HCT116 (cell line): ENCODE data around the gene MEGF6. TPM values are rescaled to one million over a fixed set of nuclear protein-coding genes. Genes with fewer than 3 reads are reported as not detected.

Experiments used
- ATAC-seq: fragments of 200-7000 bp; cut with Tn5 transposase; 2 replicates; pipeline ENCODE4 v1.9.1; 2020; ENCODE audit warnings: mild to moderate bottlenecking, moderate library complexity
- BruUV-seq: library from RNA; stranded (reverse); fragments of 400-500 nt; replicated peaks from 2 replicates; lab custom pipeline; 2021; lab: Mats Ljungman, UMichigan
- CTCF ChIA-PET: fragments of 300-600 bp; sonication (Branson Sonifier 250); formaldehyde crosslinking; loops from one replicate; lab custom pipeline; 2021; ENCODE audit warnings: antibody characterized with exemption; lab: Charles Lee
- POLR2A ChIA-PET: fragments of 300-600, 350-600 bp; sonication (Branson Sonifier 250); formaldehyde crosslinking; loops from one replicate; lab custom pipeline; 2021; ENCODE audit warnings: antibody characterized with exemption; lab: Charles Lee
- RAD21 ChIA-PET, 2 experiments: fragments of 300-600 bp; sonication (Branson Sonifier 250); formaldehyde crosslinking; loops; one replicate each; lab custom pipeline; 2023; ENCODE audit warnings: low total read pairs in 2 of 2; ENCODE audit not compliant: uncharacterized antibody in 2 of 2, unreplicated experiment in 2 of 2, low non-redundant PET in 1 of 2; lab: Charles Lee
- DNase-seq: peaks from one replicate; pipeline ENCODE4 v3.0.0-alpha.2; 2010; ENCODE audit warnings: low read depth, low spot score
- H2AFZ ChIP-seq: fragments of 200-600 bp; shearing (Covaris generic), sonication (generic); 2 replicates; pipeline ENCODE4 v1.6.1; 2017; ENCODE audit warnings: low read depth, mixed run types, mixed read lengths, antibody characterized with exemption, low read length; ENCODE audit not compliant: poor library complexity, severe bottlenecking
- H3K27ac ChIP-seq: 2 replicates; pipeline ENCODE4 v1.5.1; 2012; ENCODE audit warnings: low read depth, low read length
- H3K27me3 ChIP-seq: fragments of 200-600 bp; sonication (generic); 2 replicates; pipeline ENCODE4 v1.6.1; 2016; ENCODE audit warnings: mixed run types, low read length, mixed read lengths; ENCODE audit not compliant: insufficient read depth
- H3K36me3 ChIP-seq, 2 experiments: fragments of 200-500 bp in 1 of 2; fragments of 200-600 bp in 1 of 2; sonication (Bioruptor generic) in 1 of 2; sonication (generic) in 1 of 2; 2 replicates each; pipeline versions ENCODE4 v1.5.1 to v1.6.1; 2014 to 2016; ENCODE audit warnings: low read length in 2 of 2, inconsistent platforms in 1 of 2, mixed read lengths in 1 of 2, mixed run types in 1 of 2; ENCODE audit not compliant: insufficient read depth in 2 of 2, control insufficient read depth in 1 of 2
- H3K4me1 ChIP-seq, 2 experiments: fragments of 200-600 bp in 1 of 2; sonication (generic) in 1 of 2; 2 replicates each; pipeline versions ENCODE4 v1.5.1 to v1.6.1; 2012 to 2017; ENCODE audit warnings: low read length in 2 of 2, inconsistent platforms in 1 of 2, mild to moderate bottlenecking in 1 of 2, mixed read lengths in 1 of 2, mixed run types in 1 of 2, moderate library complexity in 1 of 2; ENCODE audit not compliant: insufficient read depth in 2 of 2, control insufficient read depth in 1 of 2
- H3K4me2 ChIP-seq: fragments of 200-600 bp; sonication (generic); 2 replicates; pipeline ENCODE4 v1.6.1; 2017; ENCODE audit warnings: mixed run types, low read length, mixed read lengths
- H3K4me3 ChIP-seq, 2 experiments: fragments of 200-600 bp in 1 of 2; sonication (generic) in 1 of 2; replicated peaks in 1 of 2; 2 replicates each; pipeline ENCODE4 v1.5.1; 2011 to 2016; ENCODE audit warnings: low read length in 2 of 2, control low read depth in 1 of 2, low read depth in 1 of 2, mild to moderate bottlenecking in 1 of 2, mixed read lengths in 1 of 2, mixed run types in 1 of 2
- H3K79me2 ChIP-seq: fragments of 200-600 bp; sonication (generic); 2 replicates; pipeline ENCODE4 v1.6.1; 2017; ENCODE audit warnings: mild to moderate bottlenecking, mixed run types, low read length, moderate library complexity, mixed read lengths; ENCODE audit not compliant: insufficient read depth
- H3K9ac ChIP-seq: fragments of 200-600 bp; sonication (generic); 2 replicates; pipeline ENCODE4 v1.6.1; 2016; ENCODE audit warnings: low read length, mixed read lengths
- H3K9me2 ChIP-seq: fragments of 200-600 bp; sonication (generic), shearing (Covaris generic); 2 replicates; pipeline ENCODE4 v1.6.1; 2017; ENCODE audit warnings: mixed run types, mild to moderate bottlenecking, moderate library complexity; ENCODE audit not compliant: insufficient read depth
- H3K9me3 ChIP-seq, 2 experiments: fragments of 200-500 bp in 1 of 2; fragments of 200-600 bp in 1 of 2; sonication (Bioruptor generic) in 1 of 2; sonication (generic) in 1 of 2; 2 replicates each; pipeline ENCODE4 v1.6.1; 2014 to 2017; ENCODE audit warnings: low read length in 2 of 2, mixed read lengths in 2 of 2, inconsistent platforms in 1 of 2, low read depth in 1 of 2, mild to moderate bottlenecking in 1 of 2, mixed run types in 1 of 2, moderate library complexity in 1 of 2; ENCODE audit not compliant: control insufficient read depth in 1 of 2, insufficient read depth in 1 of 2
- H4K20me1 ChIP-seq: fragments of 200-600 bp; sonication (generic), shearing (Covaris generic); 2 replicates; pipeline ENCODE4 v1.6.1; 2017; ENCODE audit warnings: mixed run types, mild to moderate bottlenecking, moderate library complexity; ENCODE audit not compliant: insufficient read depth
- CBX3 ChIP-seq: IDR thresholded peaks from 2 replicates; pipeline ENCODE4 v1.6.1; 2012; ENCODE audit warnings: low read depth
- EGR1 ChIP-seq: IDR thresholded peaks from 2 replicates; pipeline ENCODE4 v1.6.1; 2012; ENCODE audit warnings: low read depth
- EZH2 ChIP-seq: fragments of 200-600 bp; sonication (generic); IDR thresholded peaks from 2 replicates; pipeline ENCODE4 v1.6.1; 2017; ENCODE audit warnings: antibody characterized with exemption, mixed run types
- EZH2phosphoT487 ChIP-seq: fragments of 200-600 bp; IDR thresholded peaks from 2 replicates; pipeline ENCODE4 v1.6.1; 2018; ENCODE audit warnings: antibody characterized with exemption, borderline replicate concordance
- FOSL1 ChIP-seq: IDR thresholded peaks from 2 replicates; pipeline ENCODE4 v1.6.1; 2012; ENCODE audit warnings: low read depth
- JUND ChIP-seq: IDR thresholded peaks from 2 replicates; pipeline ENCODE4 v1.6.1; 2012
- RAD21 ChIP-seq: IDR thresholded peaks from 2 replicates; pipeline ENCODE4 v1.6.1; 2012; ENCODE audit warnings: low read depth, mild to moderate bottlenecking
- SP1 ChIP-seq: IDR thresholded peaks from 2 replicates; pipeline ENCODE4 v1.6.1; 2012; ENCODE audit warnings: low read depth
- TCF7L2 ChIP-seq: IDR thresholded peaks from 2 replicates; pipeline ENCODE4 v1.7.0; 2011; ENCODE audit warnings: borderline replicate concordance, inconsistent platforms; ENCODE audit not compliant: insufficient read depth, insufficient read length; ENCODE audit errors: extremely low read depth
- ZFX ChIP-seq: fragments of 450-650 bp; IDR thresholded peaks from 2 replicates; pipeline ENCODE4 v1.6.1; 2017
- ZNF274 ChIP-seq: fragments of 200-500 bp; sonication (Bioruptor generic); IDR thresholded peaks from 2 replicates; pipeline ENCODE4 v1.6.1; 2014; ENCODE audit warnings: mild to moderate bottlenecking, low read depth, low read length, inconsistent platforms
- intact Hi-C: fragments of 100-400 bp; cut with micrococcal nuclease; formaldehyde crosslinking; loops from 2 replicates; pipeline ENCODE4 v1.10.0; 2022
- total RNA-seq: library from RNA; stranded (reverse); gene quantifications from one replicate; pipeline ENCODE4 v1.2.1, GENCODE V29; 2021; ENCODE audit not compliant: unreplicated experiment
- TF ChIP-seq, protein P1 (sequence below): IDR thresholded peaks from 2 replicates; pipeline ENCODE4 v1.6.1; 2012
- TF ChIP-seq, protein P2 (sequence below): IDR thresholded peaks from 2 replicates; pipeline ENCODE4 v1.6.1; 2012; ENCODE audit warnings: low read depth

MEGF6 gene
- total RNA-seq, 1 experiment from 2014 or later, result 47.6 TPM

DNA sequence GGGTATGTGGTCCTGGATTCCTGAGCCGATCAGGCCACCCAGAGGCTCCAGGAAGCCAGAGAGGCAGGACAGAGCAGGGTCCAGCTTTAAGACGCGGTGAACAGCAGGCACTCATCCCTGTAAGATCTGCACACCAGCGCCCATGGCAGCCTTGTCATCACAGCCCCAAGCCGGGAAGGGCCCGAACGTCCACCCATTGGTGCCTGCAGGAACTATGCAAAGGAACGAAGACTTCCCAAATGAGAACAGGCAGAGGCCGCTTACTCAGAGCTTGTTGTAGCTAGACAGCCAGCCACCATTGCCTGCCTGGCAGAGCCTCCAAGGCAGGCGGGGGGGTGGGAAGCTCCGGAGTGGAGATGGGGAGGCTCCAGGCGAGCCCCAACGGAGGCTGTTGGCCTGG is 169.0 kb downstream of the MEGF6 start:
- Histone ChIP-seq H3K4me1 (no peaks in the 10 kb centered on the region), H4K20me1 (no peaks in the 10 kb centered on the region)
- DNase-seq, result no peak
- no peak for TF ChIP-seq ZNF274
- TF ChIP-seq EZH2, result no peak
- TF ChIP-seq, protein P1, sequence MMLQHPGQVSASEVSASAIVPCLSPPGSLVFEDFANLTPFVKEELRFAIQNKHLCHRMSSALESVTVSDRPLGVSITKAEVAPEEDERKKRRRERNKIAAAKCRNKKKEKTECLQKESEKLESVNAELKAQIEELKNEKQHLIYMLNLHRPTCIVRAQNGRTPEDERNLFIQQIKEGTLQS, result no peak
- TF ChIP-seq JUND, result no peak
- TF ChIP-seq EZH2phosphoT487, result no peak
- no peak for TF ChIP-seq FOSL1
- no peak for TF ChIP-seq TCF7L2
- TF ChIP-seq EGR1, result no peak
- TF ChIP-seq, protein P2, sequence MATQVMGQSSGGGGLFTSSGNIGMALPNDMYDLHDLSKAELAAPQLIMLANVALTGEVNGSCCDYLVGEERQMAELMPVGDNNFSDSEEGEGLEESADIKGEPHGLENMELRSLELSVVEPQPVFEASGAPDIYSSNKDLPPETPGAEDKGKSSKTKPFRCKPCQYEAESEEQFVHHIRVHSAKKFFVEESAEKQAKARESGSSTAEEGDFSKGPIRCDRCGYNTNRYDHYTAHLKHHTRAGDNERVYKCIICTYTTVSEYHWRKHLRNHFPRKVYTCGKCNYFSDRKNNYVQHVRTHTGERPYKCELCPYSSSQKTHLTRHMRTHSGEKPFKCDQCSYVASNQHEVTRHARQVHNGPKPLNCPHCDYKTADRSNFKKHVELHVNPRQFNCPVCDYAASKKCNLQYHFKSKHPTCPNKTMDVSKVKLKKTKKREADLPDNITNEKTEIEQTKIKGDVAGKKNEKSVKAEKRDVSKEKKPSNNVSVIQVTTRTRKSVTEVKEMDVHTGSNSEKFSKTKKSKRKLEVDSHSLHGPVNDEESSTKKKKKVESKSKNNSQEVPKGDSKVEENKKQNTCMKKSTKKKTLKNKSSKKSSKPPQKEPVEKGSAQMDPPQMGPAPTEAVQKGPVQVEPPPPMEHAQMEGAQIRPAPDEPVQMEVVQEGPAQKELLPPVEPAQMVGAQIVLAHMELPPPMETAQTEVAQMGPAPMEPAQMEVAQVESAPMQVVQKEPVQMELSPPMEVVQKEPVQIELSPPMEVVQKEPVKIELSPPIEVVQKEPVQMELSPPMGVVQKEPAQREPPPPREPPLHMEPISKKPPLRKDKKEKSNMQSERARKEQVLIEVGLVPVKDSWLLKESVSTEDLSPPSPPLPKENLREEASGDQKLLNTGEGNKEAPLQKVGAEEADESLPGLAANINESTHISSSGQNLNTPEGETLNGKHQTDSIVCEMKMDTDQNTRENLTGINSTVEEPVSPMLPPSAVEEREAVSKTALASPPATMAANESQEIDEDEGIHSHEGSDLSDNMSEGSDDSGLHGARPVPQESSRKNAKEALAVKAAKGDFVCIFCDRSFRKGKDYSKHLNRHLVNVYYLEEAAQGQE, result no peak
- TF ChIP-seq CBX3, result no peak
- TF ChIP-seq SP1, result no peak
- no peak for TF ChIP-seq ZFX
- TF ChIP-seq RAD21, result no peak
- TF ChIP-seq, all 23 proteins: peak for 0
- BruUV-seq, result no TSS peak
- no peak overlapping the region for H3K27ac ChIP-seq
- no peaks in the 10 kb centered on the region for H3K79me2 ChIP-seq
- no peak overlapping the region for H3K4me2 ChIP-seq
- ATAC-seq, result no peak
- no peak overlapping the region for H3K4me3 ChIP-seq
- POLR2A ChIA-PET, result no interaction called here
- H3K36me3 ChIP-seq, result no peaks in the 10 kb centered on the region
- CTCF ChIA-PET, result interaction anchor here (1.4 kb wide), 1 partner anchor 10 kb away, joined by 4 read pairs; no protein-coding TSS in a partner anchor
- no peak overlapping the region for H3K9ac ChIP-seq
- no peak overlapping the region for H2AFZ ChIP-seq
- RAD21 ChIA-PET, result no interaction called here
- H3K9me2 ChIP-seq, result no peaks in the 10 kb centered on the region
- H3K27me3 ChIP-seq, result peaks cover 5% of the 10 kb centered on the region; the same call in 1 of the 2 replicates
- intact Hi-C loops, result no loop called here
- H3K9me3 ChIP-seq, result no peaks in the 10 kb centered on the region
